ENCODE results near the gene HMCN1.
"Not testable (repeated sequence)": the region's sequence is repeated elsewhere in the genome, so short reads cannot be mapped to it uniquely, and the experiment has no call there.

The HMCN1 gene

GRCh38 chr1:186167096-186167668 is 433.0 kb downstream of the HMCN1 start:
- TF ChIP-seq ZFX (IDR thresholded peaks at IDR 0.05; ENCODE audit: borderline replicate concordance) (no peak), CTCF (IDR thresholded peaks at IDR 0.05) (no peak)
- no peak overlapping the region for H3K27ac ChIP-seq

- TF ChIP-seq ZFX (IDR thresholded peaks at IDR 0.05; ENCODE audit: borderline replicate concordance) (no peak), CTCF (IDR thresholded peaks at IDR 0.05) (no peak)
Observed at GRCh38 chr1:186175588-186175987, 441.4 kb downstream of the HMCN1 start.

GRCh38 chr1:186178426-186179043 is 444.3 kb downstream of the HMCN1 start:
- TF ChIP-seq ZFX (IDR thresholded peaks at IDR 0.05; ENCODE audit: borderline replicate concordance) (no peak), CTCF (IDR thresholded peaks at IDR 0.05) (no peak)

More at GRCh38 chr1:186175588-186175987, 441.4 kb downstream of the HMCN1 start:
- no peak overlapping the region for H3K27ac ChIP-seq

GRCh38 chr1:186179231-186179630 is 445.0 kb downstream of the HMCN1 start:
- no peak overlapping the region for H3K27ac ChIP-seq

More at GRCh38 chr1:186178426-186179043, 444.3 kb downstream of the HMCN1 start:
- H3K27ac ChIP-seq, result no peak overlapping the region

GRCh38 chr1:186183219-186183618 is 449.0 kb downstream of the HMCN1 start:
- H3K27ac ChIP-seq, result no peak overlapping the region
- TF ChIP-seq ZFX (IDR thresholded peaks at IDR 0.05; ENCODE audit: borderline replicate concordance) (no peak), CTCF (IDR thresholded peaks at IDR 0.05) (no peak)

More at GRCh38 chr1:186179231-186179630, 445.0 kb downstream of the HMCN1 start:
- TF ChIP-seq ZFX (IDR thresholded peaks at IDR 0.05; ENCODE audit: borderline replicate concordance), result no peak
- TF ChIP-seq CTCF (IDR thresholded peaks at IDR 0.05), result no peak

GRCh38 chr1:186183970-186184628 is 449.9 kb downstream of the HMCN1 start:
- no peak overlapping the region for H3K27ac ChIP-seq
- TF ChIP-seq ZFX (IDR thresholded peaks at IDR 0.05; ENCODE audit: borderline replicate concordance) (no peak), CTCF (IDR thresholded peaks at IDR 0.05) (no peak)

GRCh38 chr1:186186251-186186650 is 452.1 kb downstream of the HMCN1 start:
- H3K27ac ChIP-seq, result not testable (repeated sequence)

Data from 22Rv1 (cell line).